ENCODE results near the gene OLFML2A.

The OLFML2A gene

DNA sequence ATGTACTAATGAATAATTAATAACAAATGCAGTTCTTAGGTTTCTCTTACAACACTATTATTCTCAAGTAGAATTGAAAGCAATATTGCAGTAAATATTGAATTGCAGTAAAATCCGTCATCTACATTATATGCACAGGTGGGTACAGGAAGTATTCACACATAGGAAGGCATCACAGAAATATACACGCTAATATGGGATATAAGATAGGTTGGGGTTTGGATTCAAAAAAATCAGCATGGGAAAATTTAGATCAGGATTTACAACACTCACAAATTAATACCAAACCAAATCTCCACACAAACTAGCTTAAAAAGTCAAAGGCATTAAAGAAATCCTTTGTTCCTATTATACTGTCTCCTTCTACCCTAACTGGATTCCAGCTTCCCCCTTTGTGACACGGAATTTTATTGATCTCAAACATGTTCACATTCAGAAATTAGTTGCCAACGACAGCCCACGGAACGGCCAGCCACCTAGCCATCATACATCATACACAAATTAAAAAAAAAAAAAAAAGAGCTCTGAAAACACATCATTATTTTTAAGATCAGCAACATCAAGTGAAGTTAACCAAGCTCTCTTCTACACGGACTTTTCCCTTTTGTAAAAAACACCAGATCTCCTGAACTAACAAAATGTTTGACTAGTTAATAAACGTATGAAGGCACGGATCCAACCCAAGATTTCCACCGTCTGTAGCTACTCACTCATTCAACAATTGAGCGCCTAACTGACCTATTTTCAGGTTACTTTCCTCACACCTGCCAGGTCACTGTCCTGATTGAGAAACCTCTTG is 8.0 kb upstream of the OLFML2A start:
- Histone ChIP-seq H3K4me3 (ENCODE audit: low read depth, low read length) (peak overlapping the region; percentile 96), H3K9me3 (ENCODE audit: control insufficient read depth, insufficient read depth, low read depth, low read length) (no peaks in the 10 kb centered on the region), H3K36me3 (ENCODE audit: control insufficient read depth in 2 of 2, insufficient read depth in 1 of 2, low read length in 2 of 2) (no peaks in the 10 kb centered on the region), H3K27ac (ENCODE audit: extremely low read depth, low read depth, low read length) (peak overlapping the region; percentile 91; the same call in 1 of the 2 replicates), H3K4me1 (ENCODE audit: control insufficient read depth, insufficient read depth, low read length) (peaks cover 22% of the 10 kb centered on the region; the same call in 1 of the 2 replicates)
- CTCF ChIA-PET: interaction anchor here (0.6 to 16.2 kb wide), 15 partner anchors 7 to 375 kb away, joined by 3 to 1257 read pairs (median 3); partner anchors contain the start of gene WDR38
- TF ChIP-seq, protein P1, sequence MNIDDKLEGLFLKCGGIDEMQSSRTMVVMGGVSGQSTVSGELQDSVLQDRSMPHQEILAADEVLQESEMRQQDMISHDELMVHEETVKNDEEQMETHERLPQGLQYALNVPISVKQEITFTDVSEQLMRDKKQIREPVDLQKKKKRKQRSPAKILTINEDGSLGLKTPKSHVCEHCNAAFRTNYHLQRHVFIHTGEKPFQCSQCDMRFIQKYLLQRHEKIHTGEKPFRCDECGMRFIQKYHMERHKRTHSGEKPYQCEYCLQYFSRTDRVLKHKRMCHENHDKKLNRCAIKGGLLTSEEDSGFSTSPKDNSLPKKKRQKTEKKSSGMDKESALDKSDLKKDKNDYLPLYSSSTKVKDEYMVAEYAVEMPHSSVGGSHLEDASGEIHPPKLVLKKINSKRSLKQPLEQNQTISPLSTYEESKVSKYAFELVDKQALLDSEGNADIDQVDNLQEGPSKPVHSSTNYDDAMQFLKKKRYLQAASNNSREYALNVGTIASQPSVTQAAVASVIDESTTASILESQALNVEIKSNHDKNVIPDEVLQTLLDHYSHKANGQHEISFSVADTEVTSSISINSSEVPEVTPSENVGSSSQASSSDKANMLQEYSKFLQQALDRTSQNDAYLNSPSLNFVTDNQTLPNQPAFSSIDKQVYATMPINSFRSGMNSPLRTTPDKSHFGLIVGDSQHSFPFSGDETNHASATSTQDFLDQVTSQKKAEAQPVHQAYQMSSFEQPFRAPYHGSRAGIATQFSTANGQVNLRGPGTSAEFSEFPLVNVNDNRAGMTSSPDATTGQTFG (tag by site-specific recombination; IDR thresholded peaks at IDR 0.05; ENCODE audit: borderline replicate concordance): no peak
- no peak for TF ChIP-seq ZNF624 (tag by site-specific recombination; IDR thresholded peaks at IDR 0.05)
- TF ChIP-seq ZBTB8A (tag by site-specific recombination; IDR thresholded peaks at IDR 0.05): no peak
- TF ChIP-seq ZNF558 (tag by site-specific recombination; IDR thresholded peaks at IDR 0.05): no peak
- TF ChIP-seq, protein P2, sequence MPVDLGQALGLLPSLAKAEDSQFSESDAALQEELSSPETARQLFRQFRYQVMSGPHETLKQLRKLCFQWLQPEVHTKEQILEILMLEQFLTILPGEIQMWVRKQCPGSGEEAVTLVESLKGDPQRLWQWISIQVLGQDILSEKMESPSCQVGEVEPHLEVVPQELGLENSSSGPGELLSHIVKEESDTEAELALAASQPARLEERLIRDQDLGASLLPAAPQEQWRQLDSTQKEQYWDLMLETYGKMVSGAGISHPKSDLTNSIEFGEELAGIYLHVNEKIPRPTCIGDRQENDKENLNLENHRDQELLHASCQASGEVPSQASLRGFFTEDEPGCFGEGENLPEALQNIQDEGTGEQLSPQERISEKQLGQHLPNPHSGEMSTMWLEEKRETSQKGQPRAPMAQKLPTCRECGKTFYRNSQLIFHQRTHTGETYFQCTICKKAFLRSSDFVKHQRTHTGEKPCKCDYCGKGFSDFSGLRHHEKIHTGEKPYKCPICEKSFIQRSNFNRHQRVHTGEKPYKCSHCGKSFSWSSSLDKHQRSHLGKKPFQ (tag by site-specific recombination; IDR thresholded peaks at IDR 0.05): 0 out of 2 replicates have a peak, but pooled peaks have one; percentile 56
- TF ChIP-seq ZNF521 (tag by site-specific recombination; IDR thresholded peaks at IDR 0.05): no peak
- POLR2A ChIA-PET: interaction anchor here (0.7 to 11.9 kb wide), 7 partner anchors 9 to 473 kb away, joined by 3 to 201 read pairs (median 4); partner anchors contain the start of genes ARPC5L, RPL35 and WDR38

DNA sequence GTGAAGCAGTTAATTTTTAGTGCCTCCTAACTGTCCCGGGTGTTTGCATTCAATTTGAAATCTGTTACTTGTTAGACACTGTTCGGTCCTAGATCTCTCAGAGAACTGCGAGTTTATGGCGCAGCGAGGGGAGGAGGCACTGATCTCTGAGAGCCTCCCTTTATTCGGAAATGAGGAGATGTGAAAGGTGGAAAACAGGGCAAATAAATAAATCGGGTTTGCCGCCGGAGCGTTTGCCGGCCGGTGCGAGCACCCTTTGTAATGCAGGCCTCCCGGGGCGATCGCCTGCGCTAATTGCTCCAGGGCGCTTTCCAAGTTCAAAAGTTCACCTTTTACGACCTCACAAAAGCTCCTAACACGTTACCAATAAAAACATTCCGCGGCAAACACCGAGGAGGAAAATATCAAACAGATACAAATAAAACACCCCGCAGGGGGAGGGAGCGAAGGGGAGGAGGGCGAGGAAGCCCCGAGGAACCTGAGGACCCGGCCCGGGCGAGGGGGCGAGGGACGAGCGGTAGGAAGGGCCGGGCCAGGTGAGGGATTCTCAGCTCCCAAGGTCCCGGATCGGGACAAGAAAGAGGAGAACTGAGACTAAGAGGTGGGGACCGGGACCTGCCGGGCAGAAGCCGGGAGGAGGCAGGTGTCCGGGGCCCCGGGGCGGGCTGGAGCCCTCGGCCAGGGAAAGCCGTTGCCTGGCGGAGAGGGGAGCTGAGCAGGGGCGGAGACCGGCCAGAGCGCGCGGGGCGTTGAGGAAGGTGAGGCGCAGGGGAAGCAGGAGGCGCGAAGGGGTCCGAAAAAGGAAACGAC is 7.2 kb upstream of the OLFML2A start:
- Histone ChIP-seq H3K27ac (ENCODE audit: extremely low read depth, low read depth, low read length) (peak overlapping the region; percentile 91), H3K9me3 (ENCODE audit: control insufficient read depth, insufficient read depth, low read depth, low read length) (no peaks in the 10 kb centered on the region), H3K4me1 (ENCODE audit: control insufficient read depth, insufficient read depth, low read length) (peaks cover 22% of the 10 kb centered on the region; the same call in 1 of the 2 replicates), H3K36me3 (ENCODE audit: control insufficient read depth in 2 of 2, insufficient read depth in 1 of 2, low read length in 2 of 2) (no peaks in the 10 kb centered on the region), H3K4me3 (ENCODE audit: low read depth, low read length) (peak overlapping the region; percentile 96)
- ChIA-PET POLR2A (interaction anchor here (0.6 to 11.9 kb wide), 14 partner anchors 8 to 472 kb away, joined by 3 to 201 read pairs (median 6); partner anchors contain the start of genes ARPC5L, RPL35 and WDR38), CTCF (interaction anchor here (0.7 to 16.2 kb wide), 11 partner anchors 8 to 218 kb away, joined by 3 to 1257 read pairs (median 6); partner anchors contain the start of gene WDR38)
- no peak for TF ChIP-seq ZNF626 (tag by site-specific recombination; IDR thresholded peaks at IDR 0.05)
- TF ChIP-seq, protein P3, sequence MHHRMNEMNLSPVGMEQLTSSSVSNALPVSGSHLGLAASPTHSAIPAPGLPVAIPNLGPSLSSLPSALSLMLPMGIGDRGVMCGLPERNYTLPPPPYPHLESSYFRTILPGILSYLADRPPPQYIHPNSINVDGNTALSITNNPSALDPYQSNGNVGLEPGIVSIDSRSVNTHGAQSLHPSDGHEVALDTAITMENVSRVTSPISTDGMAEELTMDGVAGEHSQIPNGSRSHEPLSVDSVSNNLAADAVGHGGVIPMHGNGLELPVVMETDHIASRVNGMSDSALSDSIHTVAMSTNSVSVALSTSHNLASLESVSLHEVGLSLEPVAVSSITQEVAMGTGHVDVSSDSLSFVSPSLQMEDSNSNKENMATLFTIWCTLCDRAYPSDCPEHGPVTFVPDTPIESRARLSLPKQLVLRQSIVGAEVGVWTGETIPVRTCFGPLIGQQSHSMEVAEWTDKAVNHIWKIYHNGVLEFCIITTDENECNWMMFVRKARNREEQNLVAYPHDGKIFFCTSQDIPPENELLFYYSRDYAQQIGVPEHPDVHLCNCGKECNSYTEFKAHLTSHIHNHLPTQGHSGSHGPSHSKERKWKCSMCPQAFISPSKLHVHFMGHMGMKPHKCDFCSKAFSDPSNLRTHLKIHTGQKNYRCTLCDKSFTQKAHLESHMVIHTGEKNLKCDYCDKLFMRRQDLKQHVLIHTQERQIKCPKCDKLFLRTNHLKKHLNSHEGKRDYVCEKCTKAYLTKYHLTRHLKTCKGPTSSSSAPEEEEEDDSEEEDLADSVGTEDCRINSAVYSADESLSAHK (tag by site-specific recombination; IDR thresholded peaks at IDR 0.05): peak; percentile 81
- TF ChIP-seq BCL11B (tag by site-specific recombination; IDR thresholded peaks at IDR 0.05; ENCODE audit: low read depth): no peak; the same call in 1 of the 2 replicates
- TF ChIP-seq, protein P4, sequence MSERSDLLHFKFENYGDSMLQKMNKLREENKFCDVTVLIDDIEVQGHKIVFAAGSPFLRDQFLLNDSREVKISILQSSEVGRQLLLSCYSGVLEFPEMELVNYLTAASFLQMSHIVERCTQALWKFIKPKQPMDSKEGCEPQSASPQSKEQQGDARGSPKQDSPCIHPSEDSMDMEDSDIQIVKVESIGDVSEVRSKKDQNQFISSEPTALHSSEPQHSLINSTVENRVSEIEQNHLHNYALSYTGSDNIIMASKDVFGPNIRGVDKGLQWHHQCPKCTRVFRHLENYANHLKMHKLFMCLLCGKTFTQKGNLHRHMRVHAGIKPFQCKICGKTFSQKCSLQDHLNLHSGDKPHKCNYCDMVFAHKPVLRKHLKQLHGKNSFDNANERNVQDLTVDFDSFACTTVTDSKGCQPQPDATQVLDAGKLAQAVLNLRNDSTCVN (tag by site-specific recombination; optimal IDR thresholded peaks at IDR 0.05): no peak
- peak; percentile 65 for TF ChIP-seq ZNF366 (tag by site-specific recombination; conservative IDR thresholded peaks at IDR 0.05)
- peak; percentile 32; the same call in 1 of the 2 replicates for TF ChIP-seq EGR2 (tag by site-specific recombination; IDR thresholded peaks at IDR 0.05; ENCODE audit: low read depth)
- peak; percentile 79; the same call in 1 of the 2 replicates for TF ChIP-seq ZEB2 (tag by site-specific recombination; IDR thresholded peaks at IDR 0.05)
- TF ChIP-seq TCF7L2 (IDR thresholded peaks at IDR 0.05; ENCODE audit: borderline replicate concordance, low read depth, low read length): peak; percentile 90; the same call in 1 of the 2 replicates
- peak; percentile 98 for TF ChIP-seq ZBTB20 (tag by site-specific recombination; IDR thresholded peaks at IDR 0.05)
- TF ChIP-seq ZIC2 (tag by site-specific recombination; IDR thresholded peaks at IDR 0.05): peak; percentile 71
- no peak for TF ChIP-seq ZNF777 (tag by site-specific recombination; IDR thresholded peaks at IDR 0.05; ENCODE audit: borderline replicate concordance)
- TF ChIP-seq, protein P5, sequence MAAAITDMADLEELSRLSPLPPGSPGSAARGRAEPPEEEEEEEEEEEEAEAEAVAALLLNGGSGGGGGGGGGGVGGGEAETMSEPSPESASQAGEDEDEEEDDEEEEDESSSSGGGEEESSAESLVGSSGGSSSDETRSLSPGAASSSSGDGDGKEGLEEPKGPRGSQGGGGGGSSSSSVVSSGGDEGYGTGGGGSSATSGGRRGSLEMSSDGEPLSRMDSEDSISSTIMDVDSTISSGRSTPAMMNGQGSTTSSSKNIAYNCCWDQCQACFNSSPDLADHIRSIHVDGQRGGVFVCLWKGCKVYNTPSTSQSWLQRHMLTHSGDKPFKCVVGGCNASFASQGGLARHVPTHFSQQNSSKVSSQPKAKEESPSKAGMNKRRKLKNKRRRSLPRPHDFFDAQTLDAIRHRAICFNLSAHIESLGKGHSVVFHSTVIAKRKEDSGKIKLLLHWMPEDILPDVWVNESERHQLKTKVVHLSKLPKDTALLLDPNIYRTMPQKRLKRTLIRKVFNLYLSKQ (tag by site-specific recombination; IDR thresholded peaks at IDR 0.05; ENCODE audit: borderline replicate concordance): no peak
- TF ChIP-seq ZNF621 (tag by site-specific recombination; IDR thresholded peaks at IDR 0.05): no peak
- TF ChIP-seq SP3 (tag by site-specific recombination; IDR thresholded peaks at IDR 0.05): peak; percentile 16; the same call in 1 of the 2 replicates
- peak; percentile 68 for TF ChIP-seq ZNF600 (tag by site-specific recombination; IDR thresholded peaks at IDR 0.05)

Measured in HEK293 (cell line).